Stimulated activated naive B cell treated with anti-CD40 and anti-IgM and Interleukin-4, amounts not matched to agents 10 μg/mL and 1 μg/mL and 100 μg/mL, for 72 hours (primary cell): ENCODE data around the gene POLH.
A peak's percentile ranks its signal among the peaks of the same experiment; 100 is the strongest.
"Not testable (repeated sequence)": the region's sequence is repeated elsewhere in the genome, so short reads cannot be mapped to it uniquely, and the experiment has no call there.

Experiments used
- ATAC-seq, 2 donors: fragments of 150-1000 bp; cut with Tn5 transposase; replicated peaks; 2 replicates each; pipeline ENCODE4 v1.10.0; 2021; ENCODE audit warnings: moderate library complexity in 1 of 2
- DNase-seq: peaks from one replicate; pipeline ENCODE4 v3.0.0; 2021
- H3K27ac Mint-ChIP-seq: one replicate; pipeline ENCODE4 v1.8.0; 2022; ENCODE audit warnings: mild to moderate bottlenecking, mixed read lengths
- H3K27me3 Mint-ChIP-seq, 2 donors: one replicate each; pipeline ENCODE4 v1.8.0; 2022; ENCODE audit warnings: mixed read lengths in 2 of 2
- H3K36me3 Mint-ChIP-seq, 2 donors: one replicate each; pipeline ENCODE4 v1.8.0; 2022; ENCODE audit warnings: mixed read lengths in 2 of 2, mild to moderate bottlenecking in 1 of 2
- H3K4me1 Mint-ChIP-seq, 2 donors: one replicate each; pipeline ENCODE4 v1.8.0; 2022; ENCODE audit warnings: mixed read lengths in 2 of 2, mild to moderate bottlenecking in 1 of 2
- H3K4me3 Mint-ChIP-seq, 2 donors: one replicate each; pipeline ENCODE4 v1.8.0; 2022; ENCODE audit warnings: mild to moderate bottlenecking in 2 of 2, mixed read lengths in 2 of 2, moderate library complexity in 1 of 2
- H3K9me3 Mint-ChIP-seq, 2 donors: one replicate each; pipeline ENCODE4 v1.8.0; 2022; ENCODE audit warnings: mixed read lengths in 2 of 2, mild to moderate bottlenecking in 1 of 2

Gene POLH

GRCh38 chr6:43630980-43631619, 55.1 kb downstream of the POLH start:
- Mint-ChIP-seq H3K4me3 (peak overlapping the region in 1 of 2 donors; percentile 25), H3K27me3 (no peaks in the 10 kb centered on the region), H3K36me3 (peaks cover 14 to 16% of the 10 kb centered on the region in 2 donors), H3K4me1 (peaks cover 35 to 48% of the 10 kb centered on the region in 2 donors), H3K27ac (peak overlapping the region; percentile 76), H3K9me3 (no peaks in the 10 kb centered on the region)
- DNase-seq (no peak), ATAC-seq (no peak)

GRCh38 chr6:43633002-43633401, 57.0 kb downstream of the POLH start:
- Mint-ChIP-seq H3K4me1 (peaks cover 26 to 47% of the 10 kb centered on the region in 2 donors), H3K36me3 (peaks cover 3 to 14% of the 10 kb centered on the region in 2 donors)
- not testable (repeated sequence) for ATAC-seq, H3K9me3 Mint-ChIP-seq, H3K4me3 Mint-ChIP-seq, H3K27me3 Mint-ChIP-seq, H3K27ac Mint-ChIP-seq, DNase-seq

GRCh38 chr6:43634702-43635303, 58.8 kb downstream of the POLH start:
- ATAC-seq (no peak), DNase-seq (no peak)
- H3K27ac Mint-ChIP-seq, result no peak overlapping the region
- H3K36me3 Mint-ChIP-seq, result peaks cover 8 to 21% of the 10 kb centered on the region in 2 donors
- peak overlapping the region; percentile 94 to 99 for H3K4me3 Mint-ChIP-seq
- no peaks in the 10 kb centered on the region for H3K9me3 Mint-ChIP-seq
- H3K4me1 Mint-ChIP-seq, result peaks cover 28 to 51% of the 10 kb centered on the region in 2 donors
- no peaks in the 10 kb centered on the region for H3K27me3 Mint-ChIP-seq

- DNase-seq (peak; percentile 77), ATAC-seq (peak; percentile 91)
- no peaks in the 10 kb centered on the region for H3K27me3 Mint-ChIP-seq
- H3K4me1 Mint-ChIP-seq, result peaks cover 28 to 43% of the 10 kb centered on the region in 2 donors
- no peaks in the 10 kb centered on the region for H3K9me3 Mint-ChIP-seq
- peak within 1 kb of the TSS; percentile 94 for H3K27ac Mint-ChIP-seq
- peak within 1 kb of the TSS; percentile 94 to 99 for H3K4me3 Mint-ChIP-seq
- H3K36me3 Mint-ChIP-seq, result peaks cover 16 to 29% of the 10 kb centered on the region in 2 donors
These were observed 59.7 kb downstream of the POLH start, which contains the start of gene MAD2L1BP for GRCh38 chr6:43635387-43636307. MAD2L1BP (plus strand) TSS chr6:43635840; CDS start chr6:43635876, 36 bp downstream.

GRCh38 chr6:43636308-43636659, 60.3 kb downstream of the POLH start:
- no peaks in the 10 kb centered on the region for H3K27me3 Mint-ChIP-seq
- DNase-seq (no peak), ATAC-seq (peak; percentile 17 to 22)
- H3K4me3 Mint-ChIP-seq, result peak overlapping the region; percentile 94 to 99
- H3K27ac Mint-ChIP-seq, result peak overlapping the region; percentile 94
- H3K4me1 Mint-ChIP-seq, result peaks cover 26 to 43% of the 10 kb centered on the region in 2 donors
- peaks cover 20 to 30% of the 10 kb centered on the region in 2 donors for H3K36me3 Mint-ChIP-seq
- no peaks in the 10 kb centered on the region for H3K9me3 Mint-ChIP-seq

- peaks cover 25 to 39% of the 10 kb centered on the region in 2 donors for H3K4me1 Mint-ChIP-seq
- DNase-seq (no peak), ATAC-seq (no peak)
- H3K27me3 Mint-ChIP-seq, result no peaks in the 10 kb centered on the region
- H3K27ac Mint-ChIP-seq, result no peak overlapping the region
- peaks cover 23 to 41% of the 10 kb centered on the region in 2 donors for H3K36me3 Mint-ChIP-seq
- no peak overlapping the region for H3K4me3 Mint-ChIP-seq
- H3K9me3 Mint-ChIP-seq, result no peaks in the 10 kb centered on the region
These were observed 64.2 kb downstream of the POLH start for GRCh38 chr6:43639984-43640800.

- Mint-ChIP-seq H3K9me3 (no peaks in the 10 kb centered on the region), H3K4me3 (peak within 1 kb of the TSS; percentile 82 to 88), H3K27ac (peak within 1 kb of the TSS; percentile 25), H3K4me1 (peaks cover 10% of the 10 kb centered on the region in 2 donors), H3K36me3 (peaks cover 13 to 18% of the 10 kb centered on the region in 2 donors), H3K27me3 (no peaks in the 10 kb centered on the region)
- ATAC-seq (peak; percentile 92), DNase-seq (peak; percentile 49)
These were observed 69.1 kb downstream of the POLH start, which contains the start of gene RSPH9 for GRCh38 chr6:43644940-43645612. RSPH9 (plus strand) TSS chr6:43645036; CDS start chr6:43645099, 63 bp downstream.

GRCh38 chr6:43645613-43645964, 69.6 kb downstream of the POLH start:
- no peaks in the 10 kb centered on the region for H3K27me3 Mint-ChIP-seq
- H3K27ac Mint-ChIP-seq, result peak overlapping the region; percentile 25
- DNase-seq, result no peak
- H3K4me1 Mint-ChIP-seq, result peaks cover 7 to 10% of the 10 kb centered on the region in 2 donors
- no peaks in the 10 kb centered on the region for H3K9me3 Mint-ChIP-seq
- ATAC-seq, result peak; percentile 20 to 31
- H3K4me3 Mint-ChIP-seq, result peak overlapping the region; percentile 82 to 88
- peaks cover 8 to 13% of the 10 kb centered on the region in 2 donors for H3K36me3 Mint-ChIP-seq

- no peak for ATAC-seq
- Mint-ChIP-seq H3K4me3 (no peak overlapping the region), H3K27me3 (no peaks in the 10 kb centered on the region), H3K27ac (no peak overlapping the region), H3K9me3 (no peaks in the 10 kb centered on the region), H3K4me1 (peaks cover 4 to 10% of the 10 kb centered on the region in 2 donors), H3K36me3 (peaks cover 0 to 5% of the 10 kb centered on the region in 2 donors)
- no peak for DNase-seq
These were observed 71.6 kb downstream of the POLH start for GRCh38 chr6:43647613-43648012.

GRCh38 chr6:43648248-43648647, 72.3 kb downstream of the POLH start:
- H3K4me3 Mint-ChIP-seq, result no peak overlapping the region
- DNase-seq (no peak), ATAC-seq (no peak)
- H3K4me1 Mint-ChIP-seq, result peaks cover 4 to 10% of the 10 kb centered on the region in 2 donors
- no peaks in the 10 kb centered on the region for H3K9me3 Mint-ChIP-seq
- no peak overlapping the region for H3K27ac Mint-ChIP-seq
- no peaks in the 10 kb centered on the region for H3K36me3 Mint-ChIP-seq
- no peaks in the 10 kb centered on the region for H3K27me3 Mint-ChIP-seq

GRCh38 chr6:43652822-43653221, 76.8 kb downstream of the POLH start:
- not testable (repeated sequence) for H3K4me3 Mint-ChIP-seq, H3K27ac Mint-ChIP-seq, H3K27me3 Mint-ChIP-seq, H3K36me3 Mint-ChIP-seq, H3K9me3 Mint-ChIP-seq, ATAC-seq, H3K4me1 Mint-ChIP-seq, DNase-seq

- H3K9me3 Mint-ChIP-seq, result no peaks in the 10 kb centered on the region
- no peak for ATAC-seq
- H3K27ac Mint-ChIP-seq, result no peak overlapping the region
- no peak for DNase-seq
- no peaks in the 10 kb centered on the region for H3K4me1 Mint-ChIP-seq
- H3K27me3 Mint-ChIP-seq, result peaks cover 4 to 15% of the 10 kb centered on the region in 2 donors
- H3K36me3 Mint-ChIP-seq, result no peaks in the 10 kb centered on the region
- no peak overlapping the region for H3K4me3 Mint-ChIP-seq
These were observed 81.3 kb downstream of the POLH start for GRCh38 chr6:43657221-43657802.

- Mint-ChIP-seq H3K4me3 (no peak overlapping the region), H3K36me3 (no peaks in the 10 kb centered on the region), H3K4me1 (no peaks in the 10 kb centered on the region), H3K9me3 (no peaks in the 10 kb centered on the region), H3K27me3 (peaks cover 4 to 15% of the 10 kb centered on the region in 2 donors), H3K27ac (no peak overlapping the region)
- DNase-seq, result no peak
- ATAC-seq, result no peak
These were observed 82.2 kb downstream of the POLH start for GRCh38 chr6:43658161-43658560.
